Natural killer cell (primary cell): ENCODE results near the gene PLEKHG4B. TPM values are rescaled to one million over a fixed set of nuclear protein-coding genes. Genes with fewer than 3 reads are reported as not detected.
A peak's percentile ranks its signal among the peaks of the same experiment; 100 is the strongest.
"Not testable (repeated sequence)": the region's sequence is repeated elsewhere in the genome, so short reads cannot be mapped to it uniquely, and the experiment has no call there.

Source experiments
- ATAC-seq, 3 donors: fragments of 150-1000 bp in 2 of 3; fragments of 200-7000 bp in 1 of 3; cut with Tn5 transposase; 1 replicate in 1 of 3; 2 replicates in 2 of 3; pipeline ENCODE4 v1.10.0; 2021; ENCODE audit warnings: mild to moderate bottlenecking in 2 of 3, moderate library complexity in 2 of 3
- DNase-seq, 2 donors: peaks; one replicate each; pipeline versions ENCODE4 v3.0.0 to v3.0.0-alpha.2; 2013 to 2021; ENCODE audit warnings: mixed read lengths in 1 of 2
- H3K27ac ChIP-seq: one replicate; pipeline ENCODE4 v1.5.1; 2013; ENCODE audit warnings: mild to moderate bottlenecking, low read length
- H3K27me3 ChIP-seq: one replicate; pipeline ENCODE4 v1.6.1; 2013; ENCODE audit warnings: low read length; ENCODE audit not compliant: control insufficient read depth, insufficient read depth
- H3K36me3 ChIP-seq: one replicate; pipeline ENCODE4 v1.6.1; 2013; ENCODE audit warnings: low read length; ENCODE audit not compliant: control insufficient read depth, insufficient read depth
- H3K4me1 ChIP-seq: one replicate; pipeline ENCODE4 v1.6.1; 2013; ENCODE audit warnings: low read length; ENCODE audit not compliant: control insufficient read depth, insufficient read depth
- H3K4me3 ChIP-seq: one replicate; pipeline ENCODE4 v1.5.1; 2013; ENCODE audit warnings: low read length
- H3K9me3 ChIP-seq: one replicate; pipeline ENCODE4 v1.6.1; 2013; ENCODE audit warnings: low read length; ENCODE audit not compliant: control insufficient read depth, insufficient read depth
- H3K27ac Mint-ChIP-seq, 2 donors: one replicate each; pipeline ENCODE4 v1.8.0; 2022; ENCODE audit warnings: mild to moderate bottlenecking in 2 of 2, mixed read lengths in 2 of 2, moderate library complexity in 1 of 2
- H3K27me3 Mint-ChIP-seq, 2 donors: one replicate each; pipeline ENCODE4 v1.8.0; 2022; ENCODE audit warnings: low read depth in 2 of 2, mixed read lengths in 2 of 2
- H3K36me3 Mint-ChIP-seq: one replicate; pipeline ENCODE4 v1.8.0; 2022; ENCODE audit warnings: mixed read lengths
- H3K4me1 Mint-ChIP-seq, 2 donors: one replicate each; pipeline ENCODE4 v1.8.0; 2022; ENCODE audit warnings: mixed read lengths in 2 of 2
- H3K4me3 Mint-ChIP-seq: one replicate; pipeline ENCODE4 v1.8.0; 2022; ENCODE audit warnings: mild to moderate bottlenecking, moderate library complexity, mixed read lengths
- H3K9me3 Mint-ChIP-seq, 2 donors: one replicate each; pipeline ENCODE4 v1.8.0; 2022; ENCODE audit warnings: mixed read lengths in 2 of 2
- CTCF ChIP-seq: fragments of 200-600 bp; IDR thresholded peaks from one replicate; pipeline ENCODE4 v1.8.0; 2022; ENCODE audit warnings: antibody characterized with exemption
- WGBS: methylation state at CpG from one replicate; pipeline ENCODE4 v1.1.7; 2013; ENCODE audit warnings: missing lambda C conversion rate; ENCODE audit not compliant: insufficient coverage; 5-methylcytosine and 5-hydroxymethylcytosine counted together
- intact Hi-C: fragments of 100-400 bp; cut with micrococcal nuclease; formaldehyde crosslinking; loops from one replicate; pipeline ENCODE4 v1.14.2; 2022
- total RNA-seq, 4 donors: library from RNA; stranded (reverse); fragments of 120-200 nt in 1 of 4; gene quantifications; one replicate each; pipeline versions ENCODE4 v1.2.3 to v1.2.4, GENCODE V29; 2013 to 2022

Gene PLEKHG4B
- total RNA-seq, 3 donors from 2014 or later (not counting 1 experiment from before 2014, with no cell fraction given) = 0.07 TPM; not detected in 2

GRCh38 chr5:102411-103043 is 10.6 kb downstream of the PLEKHG4B start:
- 85% methylated on average over 15 of the region's 15 CpGs for WGBS
- Histone ChIP-seq H3K9me3 (no peaks in the 10 kb centered on the region), H3K27me3 (peaks cover 2% of the 10 kb centered on the region), H3K27ac (no peak overlapping the region), H3K4me3 (no peak overlapping the region), H3K4me1 (no peaks in the 10 kb centered on the region), H3K36me3 (no peaks in the 10 kb centered on the region)
- Mint-ChIP-seq H3K4me3 (no peak overlapping the region), H3K27ac (no peak overlapping the region), H3K36me3 (no peaks in the 10 kb centered on the region), H3K4me1 (no peaks in the 10 kb centered on the region), H3K9me3 (no peaks in the 10 kb centered on the region), H3K27me3 (peaks cover 0 to 15% of the 10 kb centered on the region in 2 donors)
- peak in 1 of 3 donors; percentile 27 for ATAC-seq
- TF ChIP-seq CTCF = no peak
- intact Hi-C loops = no loop called here
- no peak for DNase-seq

DNA sequence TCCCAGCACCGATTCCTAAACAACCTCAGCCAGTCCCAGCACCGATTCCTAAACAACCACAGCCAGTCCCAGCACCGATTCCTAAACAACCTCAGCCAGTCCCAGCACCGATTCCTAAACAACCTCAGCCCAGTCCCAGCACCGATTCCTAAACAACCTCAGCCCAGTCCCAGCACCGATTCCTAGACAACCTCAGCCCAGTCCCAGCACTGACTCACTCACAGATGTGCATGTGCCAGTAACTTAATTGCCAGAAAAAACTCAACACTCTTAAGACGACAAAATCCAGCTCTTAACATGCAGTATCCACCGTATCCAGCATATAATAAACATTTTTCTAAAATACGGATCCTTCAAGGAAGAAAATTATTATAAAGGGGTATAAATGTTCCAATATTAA is 12.1 kb downstream of the PLEKHG4B start:
- H3K27ac Mint-ChIP-seq, intact Hi-C loops, H3K27me3 ChIP-seq, H3K9me3 ChIP-seq, H3K4me1 Mint-ChIP-seq, DNase-seq, H3K4me3 ChIP-seq, H3K4me1 ChIP-seq, ATAC-seq, H3K4me3 Mint-ChIP-seq, H3K36me3 ChIP-seq, H3K36me3 Mint-ChIP-seq, H3K27ac ChIP-seq, H3K9me3 Mint-ChIP-seq: not testable (repeated sequence)
- peaks cover 0 to 11% of the 10 kb centered on the region in 2 donors for H3K27me3 Mint-ChIP-seq
- 92% methylated on average over 7 of the region's 9 CpGs for WGBS

DNA sequence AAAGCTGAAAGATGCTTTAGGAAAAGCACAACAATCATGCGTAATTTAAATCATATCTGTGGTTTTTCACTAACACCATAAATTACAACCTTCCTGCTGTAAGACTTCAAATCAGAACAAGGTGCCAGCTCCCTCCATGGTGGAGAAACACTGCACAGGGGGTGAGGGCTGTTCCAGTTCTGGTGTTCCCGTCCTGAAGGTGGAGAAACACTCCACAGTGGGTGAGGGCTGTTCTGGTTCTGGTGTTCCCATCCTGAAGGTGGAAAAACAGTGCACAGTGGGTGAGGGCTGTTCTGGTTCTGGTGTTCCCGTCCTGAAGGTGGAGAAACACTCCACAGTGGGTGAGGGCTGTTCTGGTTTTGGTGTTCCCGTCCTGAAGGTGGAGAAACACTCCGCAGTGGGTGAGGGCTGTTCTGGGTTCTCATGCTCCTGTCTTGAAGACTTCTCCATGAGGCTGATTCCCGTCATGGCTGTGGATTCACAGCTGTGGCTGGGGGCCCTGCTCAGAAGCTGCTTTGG is 12.9 kb downstream of the PLEKHG4B start:
- H3K4me3 ChIP-seq = no peak overlapping the region

More for the DNA sequence above, 12.9 kb downstream of the PLEKHG4B start:
- WGBS = 62% methylated on average over 6 of the region's 6 CpGs
- peaks cover 3% of the 10 kb centered on the region for H3K4me1 ChIP-seq
- H3K9me3 ChIP-seq = no peaks in the 10 kb centered on the region
- intact Hi-C loops = no loop called here
- no peaks in the 10 kb centered on the region for H3K36me3 ChIP-seq
- no peak for DNase-seq
- no peak overlapping the region for H3K27ac ChIP-seq
- H3K27me3 ChIP-seq = no peaks in the 10 kb centered on the region
- H3K4me3 Mint-ChIP-seq = no peak overlapping the region
- H3K36me3 Mint-ChIP-seq = no peaks in the 10 kb centered on the region
- ATAC-seq = no peak
- H3K27ac Mint-ChIP-seq = no peak overlapping the region
- TF ChIP-seq CTCF = no peak
- peaks cover 0 to 8% of the 10 kb centered on the region in 2 donors for H3K27me3 Mint-ChIP-seq
- no peaks in the 10 kb centered on the region for H3K4me1 Mint-ChIP-seq
- no peaks in the 10 kb centered on the region for H3K9me3 Mint-ChIP-seq
